Measurements from ENCODE around the gene THSD7B.

The THSD7B gene

DNA sequence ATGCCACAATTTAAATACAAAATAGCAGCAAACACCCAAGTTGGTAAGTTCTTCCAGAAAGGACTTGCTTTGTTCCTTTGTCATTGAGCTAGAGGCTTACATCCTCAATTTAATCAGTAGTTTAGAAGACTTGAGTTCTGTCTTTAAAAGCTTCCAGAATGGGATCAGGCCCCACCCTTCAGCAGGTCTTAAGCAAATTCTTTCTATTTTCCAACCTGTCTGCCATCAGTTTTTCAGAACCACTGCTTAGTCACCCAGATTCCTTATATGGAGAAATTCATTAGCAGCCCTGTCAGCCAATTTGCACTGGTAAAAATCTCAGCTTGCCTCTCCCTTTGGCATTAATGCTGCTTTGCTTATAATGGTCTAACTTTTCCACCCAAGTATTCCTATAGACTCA is 935.3 kb downstream of the THSD7B start:
- no peak for DNase-seq (ENCODE audit: low read depth)

DNA sequence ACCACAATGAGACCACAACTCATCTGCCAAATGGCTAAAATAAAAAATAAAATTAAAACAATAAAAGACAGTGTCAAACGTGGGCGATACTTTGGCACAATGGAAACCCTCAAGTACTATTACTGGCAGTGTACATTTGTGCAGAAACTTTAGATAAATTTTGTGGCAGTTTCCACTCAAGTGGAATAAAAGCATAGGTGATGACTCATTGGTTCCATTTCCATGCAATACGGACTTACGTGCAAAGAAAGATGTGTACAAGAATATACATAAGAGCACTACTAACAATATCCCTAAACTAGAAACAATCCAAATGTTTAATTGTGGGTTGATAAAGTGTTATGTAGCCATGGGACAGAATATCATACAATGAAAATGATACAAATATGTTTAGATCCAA is 940.0 kb downstream of the THSD7B start:
- no peak for DNase-seq (ENCODE audit: low read depth)

DNA sequence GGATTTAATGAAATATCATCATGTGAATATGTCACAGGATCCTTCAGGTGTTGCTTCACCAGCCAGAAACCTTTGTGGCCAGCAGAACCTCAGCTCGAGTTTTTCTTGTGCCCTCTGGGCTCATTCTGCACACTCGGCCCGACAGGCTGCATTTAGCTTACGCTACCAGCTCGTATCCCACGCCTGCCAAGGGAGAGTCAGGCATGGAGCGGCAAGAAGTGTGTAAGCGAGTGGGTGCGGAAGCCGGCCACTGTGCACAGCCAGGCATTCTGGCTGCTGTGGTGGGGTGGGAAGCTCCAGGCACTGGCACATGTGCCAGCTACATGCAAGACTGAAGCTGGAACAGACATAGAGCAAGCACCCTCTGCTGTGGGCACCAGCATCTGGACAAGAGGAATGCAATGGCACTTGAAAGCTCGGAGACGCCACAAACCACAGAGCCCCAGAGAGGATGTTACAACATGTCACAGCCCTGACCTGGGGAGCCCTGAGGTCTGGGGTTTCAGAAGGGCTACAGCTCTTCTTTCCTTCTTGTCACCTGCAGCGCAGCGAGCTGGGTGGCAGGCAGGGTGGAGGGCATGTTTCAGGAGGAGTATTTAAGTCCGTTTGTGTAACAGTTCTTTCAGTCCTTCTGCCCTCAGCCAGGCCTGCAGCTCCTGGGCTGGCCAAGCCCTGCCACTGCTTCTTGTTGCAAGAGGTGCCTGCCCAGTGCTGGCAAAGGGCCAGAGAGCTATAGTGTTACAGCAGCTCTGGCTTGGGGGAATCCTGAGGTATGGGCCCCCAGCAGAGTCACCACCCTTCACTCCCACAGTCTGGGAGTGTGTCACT is 941.7 kb downstream of the THSD7B start:
- DNase-seq (ENCODE audit: low read depth): no peak

DNA sequence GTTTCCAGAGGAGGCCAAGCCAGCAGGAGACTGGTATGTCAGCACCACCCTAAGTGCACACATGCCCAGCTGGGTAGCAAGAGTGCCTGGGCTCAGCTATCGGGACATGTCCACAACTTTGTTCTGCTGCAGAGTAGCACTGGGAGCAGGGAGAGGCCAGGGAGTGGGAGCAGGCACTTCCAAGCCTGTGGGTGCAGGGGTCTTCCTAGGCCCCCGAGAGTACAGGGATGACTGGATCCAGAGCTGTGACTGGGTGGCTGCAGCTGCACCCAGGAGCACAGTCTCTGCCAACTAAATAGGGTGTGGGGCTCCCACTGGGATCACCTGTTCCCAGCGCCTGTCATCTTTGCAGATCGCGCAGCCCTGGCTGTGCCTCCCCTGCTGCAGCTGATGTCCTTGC is 943.0 kb downstream of the THSD7B start:
- no peak for DNase-seq (ENCODE audit: low read depth)

DNA sequence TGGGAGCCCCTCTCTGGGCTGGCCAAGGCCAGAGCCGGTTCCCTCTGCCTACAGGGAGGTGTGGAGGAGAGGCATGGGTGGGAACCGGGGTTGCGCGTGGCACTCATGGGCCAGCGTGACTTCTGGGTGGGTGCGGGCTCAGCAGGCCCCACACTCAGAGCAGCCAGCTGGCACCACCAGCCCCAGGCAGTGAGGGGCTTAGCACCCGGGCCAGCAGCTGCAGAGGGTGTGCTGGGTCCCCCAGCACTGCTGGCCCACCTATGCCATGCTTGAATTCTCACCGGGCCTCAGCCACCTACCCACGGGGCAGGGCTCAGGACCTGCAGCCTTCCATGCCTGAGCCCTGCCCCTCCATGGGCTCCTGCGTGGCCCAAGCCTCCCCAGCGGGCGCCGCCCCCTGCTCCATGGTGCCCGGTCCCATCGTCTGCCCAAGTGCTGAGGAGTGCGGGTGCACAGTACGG is 950.4 kb downstream of the THSD7B start:
- no peak for DNase-seq (ENCODE audit: low read depth)

DNA sequence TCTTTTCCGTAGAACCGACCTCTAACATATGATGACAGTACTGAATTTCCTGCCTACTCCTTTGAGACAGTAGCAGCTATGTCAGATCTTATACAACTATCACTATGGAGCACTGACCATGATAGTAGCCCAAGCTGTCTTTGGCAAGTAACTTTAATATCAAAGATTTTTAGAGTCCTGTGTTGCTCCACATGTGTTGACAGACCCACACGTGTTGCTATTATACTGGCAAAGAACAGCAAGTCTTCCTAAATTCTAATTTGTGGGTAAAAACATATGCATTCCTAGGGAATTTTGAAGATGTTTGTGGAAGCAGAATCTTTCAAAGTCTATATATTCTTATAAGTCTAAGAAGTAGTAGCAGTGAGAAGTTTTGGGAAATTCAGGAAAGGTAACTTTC is 953.4 kb downstream of the THSD7B start:
- no peak for DNase-seq (ENCODE audit: low read depth)

DNA sequence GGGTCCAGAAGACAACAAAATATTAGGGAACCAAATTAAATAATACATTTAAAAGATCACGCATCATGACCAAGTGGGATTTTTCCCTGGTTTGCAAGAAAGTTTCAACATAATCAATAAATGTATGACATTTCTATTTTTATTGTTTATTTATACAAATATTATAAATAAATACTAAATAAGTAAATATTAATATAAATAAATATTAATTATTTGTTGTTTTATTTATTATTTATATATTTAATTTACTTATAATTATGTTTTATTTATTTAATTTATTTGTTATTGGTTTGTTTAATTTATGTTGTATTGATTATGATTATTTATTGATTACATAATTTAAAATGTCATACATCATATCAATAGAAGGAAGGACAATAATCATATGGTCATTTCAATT is 956.4 kb downstream of the THSD7B start:
- no peak for DNase-seq (ENCODE audit: low read depth)

DNA sequence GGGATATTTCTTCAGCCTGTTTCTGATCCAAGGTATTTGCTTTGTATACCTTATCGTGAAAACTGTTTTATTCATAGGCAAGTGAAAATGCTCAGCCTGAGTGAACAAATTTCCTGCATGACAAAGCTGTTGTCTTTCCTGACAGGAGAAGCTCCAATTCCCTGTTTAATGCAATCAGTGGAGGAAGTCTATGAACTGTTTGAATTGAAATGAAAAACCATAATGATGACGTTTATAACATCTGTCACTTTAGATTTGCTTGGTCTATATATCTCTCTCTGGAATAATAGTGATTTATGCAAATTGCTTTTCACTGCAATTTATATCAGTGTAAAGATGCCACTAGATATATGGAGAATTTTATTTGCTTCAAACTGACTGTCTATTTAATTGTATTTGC is 959.6 kb downstream of the THSD7B start:
- no peak for DNase-seq (ENCODE audit: low read depth)
